Peyer's patch (tissue), 4 donors: ENCODE results near the gene NFE2L2.

Source experiments
- CTCF ChIP-seq, 6 experiments: fragments of 450-650 bp in 4 of 6; fragments of 200-600 bp in 2 of 6; sonication (generic) in 1 of 6; IDR thresholded peaks; one replicate each; pipeline ENCODE4 v1.5.1; 2017 to 2019; ENCODE audit warnings: antibody characterized with exemption in 6 of 6, mild to moderate bottlenecking in 3 of 6, moderate library complexity in 1 of 6
- POLR2A ChIP-seq, 2 donors: fragments of 450-650 bp; IDR thresholded peaks; one replicate each; pipeline ENCODE4 v1.5.1; 2017; ENCODE audit warnings: antibody characterized with exemption in 2 of 2, mild to moderate bottlenecking in 2 of 2, moderate library complexity in 2 of 2

GRCh38 chr2:177268901-177269300 lies 4.4 kb upstream of the NFE2L2 start:
- no peak for TF ChIP-seq POLR2A (IDR thresholded peaks at IDR 0.05)
- TF ChIP-seq CTCF (IDR thresholded peaks at IDR 0.05) = no peak
